Measurements from ENCODE around the gene ELK1. TPM values are rescaled to one million over a fixed set of nuclear protein-coding genes. Genes with fewer than 3 reads are reported as not detected.
A peak's percentile ranks its signal among the peaks of the same experiment; 100 is the strongest.

Gene ELK1
- total RNA-seq, 4 donors from 2014 or later, result 22.2 to 35.2 (median 25.9) TPM

DNA sequence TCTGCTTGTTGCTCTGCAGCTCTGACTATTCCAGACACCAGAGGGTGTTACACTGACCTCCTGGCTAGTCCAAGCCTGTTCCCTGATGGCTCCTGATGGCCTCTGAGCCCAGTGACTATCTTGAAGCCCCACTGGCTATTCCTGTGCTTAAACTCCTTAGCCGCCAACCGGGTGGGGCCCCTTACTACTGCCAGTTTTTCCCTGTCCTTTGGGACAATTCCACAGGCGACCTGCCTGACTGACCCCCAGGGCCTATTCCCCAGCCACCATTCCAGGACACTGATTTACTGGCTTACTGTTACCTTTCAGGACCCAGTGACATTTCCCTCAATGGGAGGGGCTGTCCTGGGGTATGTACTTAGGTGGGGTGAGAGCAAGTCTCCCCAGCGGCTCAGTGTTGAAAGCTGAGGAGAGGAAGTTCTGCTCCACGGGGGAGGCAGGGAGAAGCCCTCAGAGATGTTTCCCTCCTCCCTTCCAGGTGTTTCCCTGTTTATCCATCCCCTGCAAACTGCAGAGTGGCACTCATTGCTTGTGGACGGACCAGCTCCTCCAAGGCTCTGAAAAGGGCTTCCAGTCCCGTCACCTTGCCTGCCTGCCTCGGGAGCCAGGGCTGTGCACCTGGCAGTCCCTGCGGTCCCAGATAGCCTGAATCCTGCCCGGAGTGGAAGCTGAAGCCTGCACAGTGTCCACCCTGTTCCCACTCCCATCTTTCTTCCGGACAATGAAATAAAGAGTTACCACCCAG, 64.1 kb downstream of the ELK1 start:
- no peak for DNase-seq (ENCODE audit: low spot score)
- no peak for TF ChIP-seq CTCF (IDR thresholded peaks at IDR 0.05)
- ATAC-seq (ENCODE audit: low FRiP score), result peak; percentile 9

Small RNAs within 50 kb of the gene (small RNA-seq; reads per million reads assigned to genes)
- not detected for gene MIR4769

Other genes with a start within 250 kb of the ELK1 start
- gene ZNF41, start 167.3 kb downstream of the ELK1 start, total RNA-seq, result 10 to 100 TPM in 1 of 4 donors, 1 to 10 TPM in 3; 6.6 to 13.6 (median 8.8) TPM
- gene ARAF, start 89.4 kb downstream of the ELK1 start, total RNA-seq, result 10 to 100 TPM; 31.2 to 43.8 (median 38.9) TPM
- gene TIMP1, start 68.1 kb downstream of the ELK1 start, total RNA-seq, result 1,000 to 10,000 TPM in 2 of 4 donors, 100 to 1,000 TPM in 1, 10 to 100 TPM in 1; 92.8 to 1,509 (median 915) TPM
- gene SYN1, start 30.7 kb downstream of the ELK1 start, total RNA-seq, result 1 to 10 TPM in 3 of 4 donors, not detected in 1; 1.0 to 3.1 (median 1.3) TPM
- 10 to 100 TPM in 2 of 4 donors, 1 to 10 TPM in 2; 7.4 to 53.9 (median 11.2) TPM for gene CFP, start 20.6 kb downstream of the ELK1 start, total RNA-seq
- gene UXT, start 8.6 kb upstream of the ELK1 start, total RNA-seq, result 100 to 1,000 TPM in 2 of 4 donors, 10 to 100 TPM in 2; 91.0 to 126 (median 99.6) TPM
- 10 to 100 TPM in 1 of 4 donors, 1 to 10 TPM in 3; 4.9 to 10.6 (median 7.1) TPM for gene ZNF81, start 186.3 kb upstream of the ELK1 start, total RNA-seq